GM12864 (cell line): ENCODE results near the gene RMND5A.

Experiments
- DNase-seq: peaks from one replicate; pipeline ENCODE4 v3.0.0-alpha.2; 2011; ENCODE audit warnings: low read depth
- H3K4me3 ChIP-seq: 2 replicates; pipeline ENCODE4 v1.5.1; 2011; ENCODE audit warnings: mild to moderate bottlenecking, low read depth, low read length, control low read depth
- TF ChIP-seq, protein P1 (sequence below): IDR thresholded peaks from 2 replicates; pipeline ENCODE4 v1.5.1; 2011; ENCODE audit warnings: low read depth, mild to moderate bottlenecking, moderate library complexity, low read length, control low read depth, inconsistent platforms; ENCODE audit errors: missing control alignments

The RMND5A gene

DNA sequence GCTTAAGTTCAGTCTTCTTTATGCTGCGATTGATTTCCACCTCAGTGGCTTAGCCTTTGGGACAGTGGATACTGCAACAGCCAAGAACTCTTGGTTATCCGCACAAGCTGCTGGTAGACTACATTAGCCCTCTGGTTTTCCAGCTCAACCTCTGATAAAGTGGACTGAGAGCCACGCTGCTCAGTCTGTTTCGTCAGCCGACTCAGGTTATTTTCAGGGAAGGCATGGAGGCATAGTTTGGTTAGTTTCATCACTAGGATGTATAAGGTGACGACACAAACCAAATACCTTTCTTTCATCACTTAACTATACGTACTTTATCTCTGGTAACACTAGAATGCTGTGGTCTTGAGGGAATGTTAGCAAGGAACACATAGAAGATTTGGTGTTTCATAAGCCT, 56.4 kb downstream of the RMND5A start:
- no peak for DNase-seq
- TF ChIP-seq, protein P1, sequence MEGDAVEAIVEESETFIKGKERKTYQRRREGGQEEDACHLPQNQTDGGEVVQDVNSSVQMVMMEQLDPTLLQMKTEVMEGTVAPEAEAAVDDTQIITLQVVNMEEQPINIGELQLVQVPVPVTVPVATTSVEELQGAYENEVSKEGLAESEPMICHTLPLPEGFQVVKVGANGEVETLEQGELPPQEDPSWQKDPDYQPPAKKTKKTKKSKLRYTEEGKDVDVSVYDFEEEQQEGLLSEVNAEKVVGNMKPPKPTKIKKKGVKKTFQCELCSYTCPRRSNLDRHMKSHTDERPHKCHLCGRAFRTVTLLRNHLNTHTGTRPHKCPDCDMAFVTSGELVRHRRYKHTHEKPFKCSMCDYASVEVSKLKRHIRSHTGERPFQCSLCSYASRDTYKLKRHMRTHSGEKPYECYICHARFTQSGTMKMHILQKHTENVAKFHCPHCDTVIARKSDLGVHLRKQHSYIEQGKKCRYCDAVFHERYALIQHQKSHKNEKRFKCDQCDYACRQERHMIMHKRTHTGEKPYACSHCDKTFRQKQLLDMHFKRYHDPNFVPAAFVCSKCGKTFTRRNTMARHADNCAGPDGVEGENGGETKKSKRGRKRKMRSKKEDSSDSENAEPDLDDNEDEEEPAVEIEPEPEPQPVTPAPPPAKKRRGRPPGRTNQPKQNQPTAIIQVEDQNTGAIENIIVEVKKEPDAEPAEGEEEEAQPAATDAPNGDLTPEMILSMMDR, result no peak
- no peak overlapping the region for H3K4me3 ChIP-seq

DNA sequence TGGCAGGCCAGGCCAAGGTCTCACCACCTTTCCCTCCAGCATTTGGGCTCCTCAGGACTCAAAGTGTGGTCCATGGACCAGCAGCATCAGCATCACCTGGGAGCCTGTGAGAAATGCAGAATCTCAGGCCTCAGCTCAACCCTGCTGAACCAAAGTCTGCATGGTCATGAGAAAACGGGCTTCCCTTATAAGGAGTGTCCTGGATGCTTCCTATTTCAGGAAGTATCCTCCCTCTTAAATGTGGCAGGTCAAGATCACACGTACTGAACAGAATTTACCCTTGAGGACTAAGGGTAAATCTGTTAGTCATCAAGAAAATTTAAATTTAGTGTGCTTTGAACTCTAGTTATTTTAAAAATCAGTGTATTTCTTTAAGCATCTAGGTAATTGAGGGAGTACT, 58.9 kb downstream of the RMND5A start:
- no peak for DNase-seq
- TF ChIP-seq, protein P1, result no peak
- no peak overlapping the region for H3K4me3 ChIP-seq

DNA sequence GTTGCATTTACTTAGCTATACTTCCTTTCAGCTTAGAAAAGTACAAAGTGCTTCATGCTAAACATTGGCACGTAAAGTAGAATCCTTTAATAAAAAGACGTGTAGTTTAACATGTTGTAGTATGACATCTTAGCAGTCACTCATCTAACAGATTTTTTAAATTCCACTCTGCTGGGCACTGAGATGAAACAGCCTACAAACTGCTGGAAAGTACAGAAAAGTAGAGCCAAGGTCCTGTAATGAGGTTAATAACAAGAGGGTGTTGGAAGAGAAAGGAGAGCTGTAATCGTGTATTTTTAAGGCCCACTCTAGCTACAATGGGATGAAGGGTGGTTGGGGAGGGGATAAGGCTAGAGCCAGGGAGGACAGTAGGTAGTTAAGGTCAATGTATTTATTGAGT, 59.9 kb downstream of the RMND5A start:
- no peak overlapping the region for H3K4me3 ChIP-seq
- TF ChIP-seq, protein P1, result no peak
- no peak for DNase-seq

DNA sequence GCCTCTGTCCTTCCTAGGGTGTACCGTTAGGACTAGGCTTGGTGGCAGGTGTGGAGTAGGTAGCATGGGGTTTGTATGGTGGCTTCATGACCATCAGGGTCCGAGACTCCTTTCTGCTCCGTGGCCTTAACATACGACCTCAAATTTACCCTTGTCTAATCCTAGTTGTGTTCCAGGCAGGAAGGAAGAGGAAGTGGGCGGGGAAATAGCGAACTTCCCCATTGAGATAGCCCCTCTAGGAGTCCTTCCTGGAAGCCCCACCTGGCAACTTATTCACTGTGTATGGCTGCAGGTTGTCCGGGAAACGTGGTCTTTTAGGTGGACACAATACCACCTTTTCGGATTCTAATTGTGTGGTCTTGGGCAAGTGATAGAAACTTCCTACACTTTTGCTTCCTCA, 61.3 kb downstream of the RMND5A start:
- no peak for DNase-seq
- TF ChIP-seq, protein P1, result no peak
- H3K4me3 ChIP-seq, result no peak overlapping the region

DNA sequence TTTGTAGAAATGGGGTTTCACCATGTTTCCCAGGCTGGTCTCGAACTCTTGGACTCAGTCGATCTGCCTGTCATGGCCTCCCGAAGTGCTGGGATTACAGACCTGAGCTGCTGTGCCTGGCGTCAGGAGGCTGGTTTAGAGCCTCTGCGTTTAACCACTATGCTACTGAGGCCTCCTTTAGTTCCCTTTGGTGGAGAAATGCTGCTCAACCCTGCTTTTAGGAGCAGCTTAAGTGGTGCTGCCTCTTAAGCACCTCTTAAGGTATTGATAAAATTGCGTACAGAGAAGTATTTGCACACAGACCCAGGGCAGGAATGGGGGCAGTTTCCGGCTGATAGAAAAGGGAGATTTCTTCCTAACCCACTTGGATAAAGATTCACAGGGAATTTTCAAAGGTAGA, 62.7 kb downstream of the RMND5A start:
- TF ChIP-seq, protein P1, result no peak
- no peak overlapping the region for H3K4me3 ChIP-seq
- no peak for DNase-seq

DNA sequence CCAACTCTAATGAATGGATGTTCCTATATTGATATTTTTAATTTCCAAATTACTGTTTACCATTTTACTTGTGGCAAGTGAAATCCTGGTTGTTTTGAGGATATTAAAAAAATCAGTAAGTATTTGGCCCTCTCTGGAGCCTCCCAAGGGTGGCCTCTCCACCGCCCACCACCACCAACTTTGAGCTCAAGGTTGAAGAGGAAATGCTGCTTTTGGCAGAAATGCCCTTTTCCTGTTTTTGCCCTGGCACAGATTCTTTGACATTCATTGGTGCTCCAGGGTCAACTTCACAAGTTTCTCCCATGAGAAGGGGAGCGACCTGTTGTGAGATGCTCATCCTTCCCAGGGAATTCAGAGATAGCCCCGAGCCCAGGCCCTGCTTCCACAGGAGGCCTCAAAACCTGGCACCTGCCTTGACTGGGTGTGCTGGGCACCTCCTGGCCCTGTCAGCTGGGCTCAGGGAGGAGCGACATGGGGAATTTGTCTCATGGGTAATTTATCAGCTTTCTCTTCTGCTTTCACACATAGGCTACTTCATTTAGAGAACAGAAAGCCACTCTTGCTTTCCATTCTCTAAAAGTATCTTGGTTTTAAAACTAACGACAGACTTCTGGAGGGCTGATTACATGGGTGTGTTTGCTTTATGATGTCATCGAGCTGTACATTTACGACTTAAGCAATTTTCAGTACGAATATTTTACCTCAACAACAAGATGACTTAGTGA, 63.7 kb downstream of the RMND5A start:
- TF ChIP-seq, protein P1, result no peak
- no peak overlapping the region for H3K4me3 ChIP-seq
- peak; percentile 48 for DNase-seq

DNA sequence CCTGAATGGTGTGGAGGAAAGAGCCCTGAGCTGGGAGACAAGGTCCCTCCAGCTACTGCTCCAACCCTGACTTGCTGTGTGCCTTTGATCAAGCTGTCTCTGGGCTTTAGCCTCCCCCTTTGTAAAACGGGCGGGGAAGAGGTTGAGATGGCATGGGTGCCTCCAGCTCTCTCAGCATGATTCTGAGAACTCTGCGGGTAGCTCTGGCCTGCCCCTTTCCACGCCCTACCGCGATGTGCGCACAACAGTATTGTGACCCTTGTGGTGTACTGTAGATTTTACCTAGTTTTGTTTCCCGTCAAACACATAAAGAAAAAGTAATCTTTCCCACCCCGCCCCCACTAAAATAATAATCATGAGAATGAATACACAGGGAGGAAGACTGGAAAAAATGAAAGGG, 65.4 kb downstream of the RMND5A start:
- no peak for DNase-seq
- no peak overlapping the region for H3K4me3 ChIP-seq
- TF ChIP-seq, protein P1, result no peak
